ENCODE data around the gene MS4A12.

DNA sequence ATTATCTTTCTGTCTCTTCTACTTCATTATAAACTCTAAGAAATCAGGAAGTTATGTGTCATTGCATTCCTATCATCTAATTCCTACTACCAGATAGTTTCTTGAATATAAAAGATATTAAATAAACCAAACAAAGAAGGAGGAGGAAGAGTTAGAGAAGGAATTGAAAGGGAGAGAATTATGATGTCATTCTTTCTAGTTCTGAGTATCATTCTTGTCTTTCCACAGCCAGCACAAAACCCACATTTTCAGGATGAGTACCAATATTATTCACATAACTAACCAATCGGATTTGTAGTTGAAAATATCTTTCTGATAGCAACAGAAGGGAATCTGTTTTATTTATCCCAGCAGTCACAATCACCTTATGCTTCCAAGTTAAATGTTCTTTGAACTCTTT lies 35.9 kb downstream of the MS4A12 start:
- TF ChIP-seq EP300 (IDR thresholded peaks at IDR 0.05) (no peak), POLR2A (IDR thresholded peaks at IDR 0.05) (no peak)
- TF ChIP-seq, protein P1, sequence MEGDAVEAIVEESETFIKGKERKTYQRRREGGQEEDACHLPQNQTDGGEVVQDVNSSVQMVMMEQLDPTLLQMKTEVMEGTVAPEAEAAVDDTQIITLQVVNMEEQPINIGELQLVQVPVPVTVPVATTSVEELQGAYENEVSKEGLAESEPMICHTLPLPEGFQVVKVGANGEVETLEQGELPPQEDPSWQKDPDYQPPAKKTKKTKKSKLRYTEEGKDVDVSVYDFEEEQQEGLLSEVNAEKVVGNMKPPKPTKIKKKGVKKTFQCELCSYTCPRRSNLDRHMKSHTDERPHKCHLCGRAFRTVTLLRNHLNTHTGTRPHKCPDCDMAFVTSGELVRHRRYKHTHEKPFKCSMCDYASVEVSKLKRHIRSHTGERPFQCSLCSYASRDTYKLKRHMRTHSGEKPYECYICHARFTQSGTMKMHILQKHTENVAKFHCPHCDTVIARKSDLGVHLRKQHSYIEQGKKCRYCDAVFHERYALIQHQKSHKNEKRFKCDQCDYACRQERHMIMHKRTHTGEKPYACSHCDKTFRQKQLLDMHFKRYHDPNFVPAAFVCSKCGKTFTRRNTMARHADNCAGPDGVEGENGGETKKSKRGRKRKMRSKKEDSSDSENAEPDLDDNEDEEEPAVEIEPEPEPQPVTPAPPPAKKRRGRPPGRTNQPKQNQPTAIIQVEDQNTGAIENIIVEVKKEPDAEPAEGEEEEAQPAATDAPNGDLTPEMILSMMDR (IDR thresholded peaks at IDR 0.05), result no peak
